Measurements from ENCODE around the gene ZDHHC14.
"Not testable (repeated sequence)": the region's sequence is repeated elsewhere in the genome, so short reads cannot be mapped to it uniquely, and the experiment has no call there.

Gene ZDHHC14

GRCh38 chr6:157676241-157676640, 295.3 kb downstream of the ZDHHC14 start:
- DNase-seq: no peak

GRCh38 chr6:157677235-157677634, 296.2 kb downstream of the ZDHHC14 start:
- no peak for DNase-seq

GRCh38 chr6:157679605-157680580, 298.9 kb downstream of the ZDHHC14 start:
- DNase-seq: no peak

- DNase-seq: no peak
Measured at GRCh38 chr6:157681041-157681650, 300.2 kb downstream of the ZDHHC14 start.

GRCh38 chr6:157682856-157683481, 302.0 kb downstream of the ZDHHC14 start:
- DNase-seq: no peak

- no peak for DNase-seq
Measured at GRCh38 chr6:157683707-157684106, 302.7 kb downstream of the ZDHHC14 start.

- DNase-seq: no peak
Measured at GRCh38 chr6:157684620-157685299, 303.8 kb downstream of the ZDHHC14 start.

GRCh38 chr6:157685596-157686280, 304.7 kb downstream of the ZDHHC14 start:
- no peak for DNase-seq

GRCh38 chr6:157688275-157688959, 307.4 kb downstream of the ZDHHC14 start:
- DNase-seq: no peak

GRCh38 chr6:157688960-157689599, 308.1 kb downstream of the ZDHHC14 start:
- DNase-seq: no peak

- DNase-seq: no peak
Measured at GRCh38 chr6:157689875-157690274, 308.9 kb downstream of the ZDHHC14 start.

- DNase-seq: no peak
Measured at GRCh38 chr6:157690441-157691210, 309.6 kb downstream of the ZDHHC14 start.

GRCh38 chr6:157691621-157692020, 310.6 kb downstream of the ZDHHC14 start:
- not testable (repeated sequence) for DNase-seq

GRCh38 chr6:157693867-157694266, 312.9 kb downstream of the ZDHHC14 start:
- no peak for DNase-seq

GRCh38 chr6:157695301-157696040, 314.5 kb downstream of the ZDHHC14 start:
- DNase-seq: no peak

- no peak for DNase-seq
Measured at GRCh38 chr6:157699777-157700636, 319.0 kb downstream of the ZDHHC14 start.

GRCh38 chr6:157706351-157706750, 325.4 kb downstream of the ZDHHC14 start:
- not testable (repeated sequence) for DNase-seq

- DNase-seq: no peak
Measured at GRCh38 chr6:157706883-157707282, 325.9 kb downstream of the ZDHHC14 start.

- no peak for DNase-seq
Measured at GRCh38 chr6:157707576-157707975, 326.6 kb downstream of the ZDHHC14 start.

All from activated T-cell treated with anti-CD3 and anti-CD28 coated beads, Interleukin-2, amount 50 U/mL, for 48 hours (primary cell).